GM10266 (cell line): ENCODE results near the gene ATXN1.
"Not testable (repeated sequence)": the region's sequence is repeated elsewhere in the genome, so short reads cannot be mapped to it uniquely, and the experiment has no call there.

Experiments
- DNase-seq: peaks from one replicate; pipeline ENCODE4 v3.0.0; 2012; ENCODE audit errors: extremely low spot score
- CTCF ChIP-seq: IDR thresholded peaks from 2 replicates; pipeline ENCODE4 v1.5.1; 2012; ENCODE audit warnings: mild to moderate bottlenecking, low read depth; ENCODE audit not compliant: control insufficient read depth, insufficient read depth; ENCODE audit errors: missing control alignments

The ATXN1 gene

GRCh38 chr6:16634855-16635254, 126.4 kb downstream of the ATXN1 start:
- no peak for TF ChIP-seq CTCF
- no peak for DNase-seq

- no peak for DNase-seq
- no peak for TF ChIP-seq CTCF
Measured at GRCh38 chr6:16633961-16634360, 127.3 kb downstream of the ATXN1 start.

- no peak for TF ChIP-seq CTCF
- no peak for DNase-seq
Measured at GRCh38 chr6:16633465-16633864, 127.8 kb downstream of the ATXN1 start.

GRCh38 chr6:16632101-16632500, 129.2 kb downstream of the ATXN1 start:
- no peak for TF ChIP-seq CTCF

GRCh38 chr6:16630026-16630643, 131.1 kb downstream of the ATXN1 start:
- no peak for TF ChIP-seq CTCF
- DNase-seq: no peak

More at GRCh38 chr6:16632101-16632500, 129.2 kb downstream of the ATXN1 start:
- no peak for DNase-seq

- DNase-seq: not testable (repeated sequence)
Measured at GRCh38 chr6:16628580-16628979, 132.7 kb downstream of the ATXN1 start.

GRCh38 chr6:16626650-16627049, 134.6 kb downstream of the ATXN1 start:
- DNase-seq: no peak
- no peak for TF ChIP-seq CTCF

- DNase-seq: no peak
- TF ChIP-seq CTCF: no peak
Measured at GRCh38 chr6:16625291-16626265, 135.7 kb downstream of the ATXN1 start.
